ENCODE measurements around the gene MYLK2.

- TF ChIP-seq GATA3 (IDR thresholded peaks at IDR 0.05; ENCODE audit: low read depth, low read length) (no peak), GATA2 (IDR thresholded peaks at IDR 0.05; ENCODE audit: low read depth, low read length) (no peak)
Observed at GRCh38 chr20:31858760-31859083, 39.6 kb downstream of the MYLK2 start.

Measured in SH-SY5Y (cell line).